Right ventricle myocardium inferior (tissue), 1 donor: ENCODE results near the gene TBX15. TPM values are rescaled to one million over a fixed set of nuclear protein-coding genes. Genes with fewer than 3 reads are reported as not detected.

Source experiments
- ATAC-seq: fragments of 200-7000 bp; cut with Tn5 transposase; one replicate; pipeline ENCODE4 v1.9.1; 2020; ENCODE audit warnings: mild to moderate bottlenecking, moderate library complexity
- DNase-seq: peaks from one replicate; pipeline ENCODE4 v3.0.0; 2021; ENCODE audit errors: missing footprints
- intact Hi-C: fragments of 100-400 bp; cut with DNase I; formaldehyde crosslinking; loops from one replicate; pipeline ENCODE4 v1.11.0; 2022
- long read RNA-seq: library from polyadenylated mRNA; unstranded; transcript quantifications from one replicate; pipeline ENCODE4 v2.0.0, GENCODE V29; 2021
- total RNA-seq: library from RNA; stranded (reverse); fragmentation: NEBNext Ultra II Directional; extraction: Animal tissue kit (Norgen Biotek cat#: 25700); gene quantifications from one replicate; pipeline ENCODE4 v1.2.1, GENCODE V29; 2021
- donor health status: DM: no; HTN: yes; CAD: no; lungs with severe emphysema.

Gene TBX15
- 0.43 TPM for total RNA-seq
- long read RNA-seq: 0 reads

- ATAC-seq (no peak), DNase-seq (no peak)
- intact Hi-C loops: no loop called here
These were observed at the start of gene TBX15 for GRCh38 chr1:118988186-118989005. Gene TBX15, minus strand, starts transcription at chr1:118988343. Its CDS starts 548 bp downstream, at chr1:118987795.

GRCh38 chr1:119034359-119034758 lies 46.2 kb upstream of the TBX15 start:
- no peak for ATAC-seq

GRCh38 chr1:119032986-119033385 lies 44.8 kb upstream of the TBX15 start:
- ATAC-seq (no peak), DNase-seq (no peak)
- intact Hi-C loops: no loop called here

More at GRCh38 chr1:119034359-119034758, 46.2 kb upstream of the TBX15 start:
- no peak for DNase-seq
- intact Hi-C loops: no loop called here

- no peak for DNase-seq
- ATAC-seq: no peak
- intact Hi-C loops: no loop called here
These were observed 39.6 kb upstream of the TBX15 start for GRCh38 chr1:119027759-119028158.

GRCh38 chr1:119026956-119027355 lies 38.8 kb upstream of the TBX15 start:
- ATAC-seq: no peak

GRCh38 chr1:119015547-119015946 lies 27.4 kb upstream of the TBX15 start:
- ATAC-seq: no peak
- intact Hi-C loops: no loop called here
- DNase-seq: no peak

More at GRCh38 chr1:119026956-119027355, 38.8 kb upstream of the TBX15 start:
- DNase-seq: no peak
- intact Hi-C loops: no loop called here

- no peak for DNase-seq
- ATAC-seq: no peak
- intact Hi-C loops: no loop called here
These were observed 24.2 kb upstream of the TBX15 start for GRCh38 chr1:119012383-119012782.

GRCh38 chr1:119011706-119012105 lies 23.6 kb upstream of the TBX15 start:
- ATAC-seq (no peak), DNase-seq (no peak)
- intact Hi-C loops: no loop called here

- DNase-seq (no peak), ATAC-seq (no peak)
- intact Hi-C loops: no loop called here
These were observed 23.0 kb upstream of the TBX15 start for GRCh38 chr1:119011116-119011515.

- ATAC-seq (no peak), DNase-seq (no peak)
- intact Hi-C loops: no loop called here
These were observed 22.1 kb upstream of the TBX15 start for GRCh38 chr1:119010201-119010600.

- ATAC-seq (no peak), DNase-seq (no peak)
- intact Hi-C loops: loop anchor here (2.0 to 10.0 kb wide), 2 partner anchors 444 to 856 kb away; no protein-coding TSS in a partner anchor
These were observed 21.1 kb upstream of the TBX15 start for GRCh38 chr1:119009312-119009655.

GRCh38 chr1:119008483-119009311 lies 20.6 kb upstream of the TBX15 start:
- DNase-seq (no peak), ATAC-seq (peak; percentile 63)
- intact Hi-C loops: loop anchor here (2.0 to 10.0 kb wide), 2 partner anchors 444 to 856 kb away; no protein-coding TSS in a partner anchor

- ATAC-seq (peak; percentile 31), DNase-seq (no peak)
These were observed 19.7 kb upstream of the TBX15 start for GRCh38 chr1:119007670-119008482.

GRCh38 chr1:119007339-119007669 lies 19.2 kb upstream of the TBX15 start:
- intact Hi-C loops: loop anchor here (2.0 to 10.0 kb wide), 2 partner anchors 443 to 785 kb away; no protein-coding TSS in a partner anchor
- ATAC-seq: no peak
- DNase-seq: no peak

More at GRCh38 chr1:119007670-119008482, 19.7 kb upstream of the TBX15 start:
- intact Hi-C loops: loop anchor here (2.0 to 10.0 kb wide), 3 partner anchors 443 to 855 kb away; no protein-coding TSS in a partner anchor

- intact Hi-C loops: loop anchor here (2.0 to 10.0 kb wide), 2 partner anchors 442 to 784 kb away; no protein-coding TSS in a partner anchor
- DNase-seq (no peak), ATAC-seq (no peak)
These were observed 18.5 kb upstream of the TBX15 start for GRCh38 chr1:119006406-119007279.

- intact Hi-C loops: loop anchor here (2.0 to 10.0 kb wide), 2 partner anchors 441 to 783 kb away; no protein-coding TSS in a partner anchor
- no peak for ATAC-seq
These were observed 17.7 kb upstream of the TBX15 start for GRCh38 chr1:119005724-119006405.

GRCh38 chr1:119004781-119005180 lies 16.6 kb upstream of the TBX15 start:
- intact Hi-C loops: loop anchor here (10.0 kb wide), 1 partner anchor 440 kb away; no protein-coding TSS in a partner anchor
- ATAC-seq (no peak), DNase-seq (no peak)

More at GRCh38 chr1:119005724-119006405, 17.7 kb upstream of the TBX15 start:
- DNase-seq: no peak
